OCI-LY7 (cell line): ENCODE data around the gene IL17REL. TPM values are rescaled to one million over a fixed set of nuclear protein-coding genes. Genes with fewer than 3 reads are reported as not detected.

Experiments used
- BruUV-seq: library from RNA; stranded (reverse); fragments of 400-500 nt; replicated peaks from 2 replicates; lab custom pipeline; 2021; lab: Mats Ljungman, UMichigan
- CTCF ChIA-PET: fragments of 300-600 bp; sonication (Branson Sonifier 250); formaldehyde crosslinking; loops from one replicate; lab custom pipeline; 2022; ENCODE audit warnings: antibody characterized with exemption; ENCODE audit not compliant: unreplicated experiment; lab: Charles Lee
- POLR2A ChIA-PET: fragments of 300-600 bp; sonication (Branson Sonifier 250); formaldehyde crosslinking; loops from one replicate; lab custom pipeline; 2022; ENCODE audit warnings: antibody characterized with exemption; lab: Charles Lee
- DNase-seq: peaks from one replicate; pipeline ENCODE4 v3.0.0-alpha.2; 2015; ENCODE audit warnings: low spot score
- H2AFZ ChIP-seq: fragments of 200-600 bp; sonication (generic), shearing (Covaris generic); 2 replicates; pipeline ENCODE4 v1.6.1; 2014; ENCODE audit warnings: mild to moderate bottlenecking, antibody characterized with exemption, low read length, moderate library complexity
- H3K27ac ChIP-seq: fragments of 200-600 bp; sonication (generic); 2 replicates; pipeline ENCODE4 v1.5.1; 2014; ENCODE audit warnings: mixed run types, low read depth, mild to moderate bottlenecking, moderate library complexity, low read length, inconsistent platforms; ENCODE audit not compliant: poor library complexity, severe bottlenecking
- H3K36me3 ChIP-seq: fragments of 200-600 bp; sonication (generic); 2 replicates; pipeline ENCODE4 v1.6.1; 2014; ENCODE audit warnings: mild to moderate bottlenecking, antibody characterized with exemption, low read length, moderate library complexity, mixed read lengths; ENCODE audit not compliant: insufficient read depth
- H3K4me1 ChIP-seq: fragments of 200-600 bp; sonication (generic); 2 replicates; pipeline ENCODE4 v1.5.1; 2014; ENCODE audit warnings: mild to moderate bottlenecking, low read length; ENCODE audit not compliant: insufficient read depth, poor library complexity, severe bottlenecking
- H3K4me2 ChIP-seq: fragments of 200-600 bp; sonication (generic); 2 replicates; pipeline ENCODE4 v1.6.1; 2014; ENCODE audit warnings: mild to moderate bottlenecking, low read length
- H3K4me3 ChIP-seq: fragments of 200-600 bp; sonication (generic); 2 replicates; pipeline ENCODE4 v1.5.1; 2014; ENCODE audit warnings: mild to moderate bottlenecking, low read depth, low read length; ENCODE audit not compliant: poor library complexity, severe bottlenecking
- H3K79me2 ChIP-seq: fragments of 200-600 bp; sonication (generic); 2 replicates; pipeline ENCODE4 v1.6.1; 2016; ENCODE audit warnings: low read depth, mild to moderate bottlenecking, low read length, moderate library complexity, mixed read lengths; ENCODE audit not compliant: insufficient read depth
- H3K9me2 ChIP-seq: fragments of 200-600 bp; sonication (generic); 2 replicates; pipeline ENCODE4 v1.6.1; 2016; ENCODE audit warnings: mild to moderate bottlenecking, low read length, mixed read lengths; ENCODE audit not compliant: insufficient read depth
- H3K9me3 ChIP-seq: fragments of 200-600 bp; sonication (generic); 2 replicates; pipeline ENCODE4 v1.6.1; 2014; ENCODE audit warnings: mild to moderate bottlenecking, mixed run types, low read length, mixed read lengths
- H4K20me1 ChIP-seq: fragments of 200-600 bp; sonication (generic); 2 replicates; pipeline ENCODE4 v1.6.1; 2014; ENCODE audit warnings: mild to moderate bottlenecking, antibody characterized with exemption, low read length, moderate library complexity, mixed read lengths; ENCODE audit not compliant: insufficient read depth
- EZH2phosphoT487 ChIP-seq: fragments of 200-600 bp; sonication (generic); IDR thresholded peaks from 2 replicates; pipeline ENCODE4 v1.6.1; 2018; ENCODE audit warnings: low read depth, borderline replicate concordance, mild to moderate bottlenecking, mixed run types, antibody characterized with exemption, low read length, moderate library complexity, mixed read lengths
- intact Hi-C: fragments of 100-400 bp; cut with micrococcal nuclease; formaldehyde crosslinking; loops from one replicate; pipeline ENCODE4 v1.10.0; 2022; ENCODE audit not compliant: unreplicated experiment
- total RNA-seq, 2 experiments: library from RNA; depleted of rRNA in 1 of 2; stranded (reverse); fragments of >200 nt in 1 of 2; shearing (Covaris generic) in 1 of 2; gene quantifications; 2 replicates each; pipeline ENCODE4 v1.2.3, GENCODE V29; 2014 to 2022
- TF ChIP-seq, protein P1 (sequence below): fragments of 200-600 bp; sonication (generic); conservative IDR thresholded peaks from 2 replicates; pipeline ENCODE4 v1.5.1; 2014; ENCODE audit warnings: mild to moderate bottlenecking, antibody characterized with exemption, low read length, moderate library complexity, mixed read lengths

Gene IL17REL
- total RNA-seq, 2 experiments from 2014 or later: 0.03 TPM; not detected in 1

DNA sequence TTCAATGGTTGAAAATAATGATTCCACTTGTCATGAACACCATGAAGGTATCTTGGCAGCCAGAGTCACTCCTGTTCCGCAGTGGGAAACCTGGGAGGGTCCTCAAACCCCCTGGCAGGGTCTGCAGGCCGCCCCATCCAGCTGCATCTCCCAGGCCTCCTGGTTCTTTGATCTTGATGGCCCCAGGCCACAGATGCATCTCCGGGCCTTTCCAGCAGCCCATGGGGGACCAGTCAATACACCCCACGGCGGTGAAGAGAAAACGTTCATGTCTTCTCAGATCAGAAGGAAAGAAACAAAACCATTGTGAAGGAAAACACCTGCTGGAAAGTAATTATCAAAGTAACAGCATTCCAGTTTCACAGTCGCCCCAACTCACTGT, 47.3 kb upstream of the IL17REL start:
- no peaks in the 10 kb centered on the region for H3K79me2 ChIP-seq
- no peaks in the 10 kb centered on the region for H3K9me2 ChIP-seq
- peaks cover 58% of the 10 kb centered on the region for H3K4me1 ChIP-seq
- no peak overlapping the region for H3K27ac ChIP-seq
- no peak overlapping the region for H3K4me3 ChIP-seq
- TF ChIP-seq EZH2phosphoT487: no peak
- TF ChIP-seq, protein P1, sequence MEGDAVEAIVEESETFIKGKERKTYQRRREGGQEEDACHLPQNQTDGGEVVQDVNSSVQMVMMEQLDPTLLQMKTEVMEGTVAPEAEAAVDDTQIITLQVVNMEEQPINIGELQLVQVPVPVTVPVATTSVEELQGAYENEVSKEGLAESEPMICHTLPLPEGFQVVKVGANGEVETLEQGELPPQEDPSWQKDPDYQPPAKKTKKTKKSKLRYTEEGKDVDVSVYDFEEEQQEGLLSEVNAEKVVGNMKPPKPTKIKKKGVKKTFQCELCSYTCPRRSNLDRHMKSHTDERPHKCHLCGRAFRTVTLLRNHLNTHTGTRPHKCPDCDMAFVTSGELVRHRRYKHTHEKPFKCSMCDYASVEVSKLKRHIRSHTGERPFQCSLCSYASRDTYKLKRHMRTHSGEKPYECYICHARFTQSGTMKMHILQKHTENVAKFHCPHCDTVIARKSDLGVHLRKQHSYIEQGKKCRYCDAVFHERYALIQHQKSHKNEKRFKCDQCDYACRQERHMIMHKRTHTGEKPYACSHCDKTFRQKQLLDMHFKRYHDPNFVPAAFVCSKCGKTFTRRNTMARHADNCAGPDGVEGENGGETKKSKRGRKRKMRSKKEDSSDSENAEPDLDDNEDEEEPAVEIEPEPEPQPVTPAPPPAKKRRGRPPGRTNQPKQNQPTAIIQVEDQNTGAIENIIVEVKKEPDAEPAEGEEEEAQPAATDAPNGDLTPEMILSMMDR: no peak
- H3K9me3 ChIP-seq: no peaks in the 10 kb centered on the region
- intact Hi-C loops: no loop called here
- no peaks in the 10 kb centered on the region for H4K20me1 ChIP-seq
- CTCF ChIA-PET: no interaction called here
- no peaks in the 10 kb centered on the region for H3K36me3 ChIP-seq
- POLR2A ChIA-PET: interaction anchor here (0.7 kb wide), 1 partner anchor 55 kb away, joined by 3 read pairs; no protein-coding TSS in a partner anchor
- BruUV-seq: no TSS peak
- H2AFZ ChIP-seq: no peak overlapping the region
- H3K4me2 ChIP-seq: no peak overlapping the region
- no peak for DNase-seq

DNA sequence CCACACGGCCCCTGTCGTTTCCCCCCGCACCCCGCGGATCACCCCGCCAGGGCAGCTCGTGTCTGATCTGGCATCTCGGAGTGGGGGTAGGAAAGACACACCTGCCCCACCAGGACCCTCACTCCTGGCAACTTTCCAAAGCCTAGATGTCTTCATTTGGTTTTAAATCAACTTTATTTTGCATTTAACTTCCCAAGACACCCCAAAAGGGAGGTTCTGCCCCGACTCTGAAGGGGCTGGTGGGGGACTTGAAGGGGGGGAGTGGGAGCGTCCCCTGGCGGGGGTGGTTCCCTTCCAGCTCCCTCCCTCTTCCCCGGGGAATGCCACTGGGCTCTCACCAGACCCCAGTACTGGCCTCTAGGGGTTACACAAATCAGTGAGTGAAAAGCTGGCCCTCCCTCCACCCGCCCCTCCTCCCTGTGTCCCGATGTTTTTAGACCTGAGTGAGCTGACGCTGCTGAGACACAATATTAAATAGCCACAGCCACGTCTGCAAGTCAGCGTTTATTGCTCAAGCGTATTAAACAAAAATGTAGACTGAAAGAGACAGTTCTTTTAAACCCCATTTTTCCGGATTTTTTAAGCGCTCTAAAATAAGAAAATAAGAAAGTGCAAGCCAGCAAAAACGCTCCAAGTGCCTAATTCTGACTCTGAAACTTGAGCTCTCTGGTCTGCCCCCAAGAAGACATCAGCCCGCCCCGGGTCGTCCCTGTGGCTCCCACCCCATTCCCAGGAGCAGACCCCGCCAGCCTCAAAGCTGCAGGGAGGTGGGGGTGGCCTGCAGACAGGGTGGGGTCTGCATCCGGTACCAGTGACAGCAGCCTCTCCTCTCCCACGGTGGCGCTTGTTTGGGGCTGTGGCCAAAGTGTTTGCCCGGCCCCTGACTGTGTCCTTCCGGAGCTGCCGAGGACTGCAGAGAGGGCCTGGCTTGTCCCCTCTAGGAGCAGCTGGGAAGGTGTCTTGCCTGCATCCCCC, 46.6 kb upstream of the IL17REL start:
- peak overlapping the region; percentile 18; the same call in 1 of the 2 replicates for H3K4me2 ChIP-seq
- no peaks in the 10 kb centered on the region for H3K79me2 ChIP-seq
- BruUV-seq: no TSS peak
- no peaks in the 10 kb centered on the region for H4K20me1 ChIP-seq
- intact Hi-C loops: no loop called here
- no peak overlapping the region for H2AFZ ChIP-seq
- DNase-seq: peak; percentile 28
- ChIA-PET CTCF (interaction anchor here (0.6 kb wide), 1 partner anchor 49 kb away, joined by 13 read pairs; no protein-coding TSS in a partner anchor), POLR2A (interaction anchor here (0.7 kb wide), 1 partner anchor 55 kb away, joined by 3 read pairs; no protein-coding TSS in a partner anchor)
- no peaks in the 10 kb centered on the region for H3K9me3 ChIP-seq
- no peaks in the 10 kb centered on the region for H3K36me3 ChIP-seq
- TF ChIP-seq EZH2phosphoT487: no peak
- TF ChIP-seq, protein P1: peak; percentile 33; the same call in 1 of the 2 replicates
- peaks cover 64% of the 10 kb centered on the region for H3K4me1 ChIP-seq
- H3K27ac ChIP-seq: no peak overlapping the region
- no peaks in the 10 kb centered on the region for H3K9me2 ChIP-seq
- no peak overlapping the region for H3K4me3 ChIP-seq
